Measurements from ENCODE around the gene ZSWIM5.

The ZSWIM5 gene

GRCh38 chr1:45010855-45011811, 195.3 kb downstream of the ZSWIM5 start, which contains the start of gene HECTD3:
HECTD3 (minus strand) TSS chr1:45011324; CDS start chr1:45011257, 67 bp downstream.
- in situ Hi-C loops (cut with MboI; ENCODE audit: low pct_unique_long_range_greater_than_20kb, low sequenced_read_pairs, unreplicated experiment), result loop anchor here (25.0 kb wide), 1 partner anchor 476 kb away; the partner anchor contains the start of gene TESK2
- peak; percentile 90 for DNase-seq (ENCODE audit: low spot score)
- no peak for TF ChIP-seq CTCF (IDR thresholded peaks at IDR 0.05; ENCODE audit: extremely low read depth, insufficient read depth, missing control alignments)

- TF ChIP-seq CTCF (IDR thresholded peaks at IDR 0.05; ENCODE audit: extremely low read depth, insufficient read depth, missing control alignments), result no peak
- in situ Hi-C loops (cut with MboI; ENCODE audit: low pct_unique_long_range_greater_than_20kb, low sequenced_read_pairs, unreplicated experiment), result loop anchor here (25.0 kb wide), 1 partner anchor 477 kb away; the partner anchor contains the start of gene TESK2
- no peak for DNase-seq (ENCODE audit: low spot score)
These were observed 196.2 kb downstream of the ZSWIM5 start for GRCh38 chr1:45009956-45010854.

- no peak for DNase-seq (ENCODE audit: low spot score)
- in situ Hi-C loops (cut with MboI; ENCODE audit: low pct_unique_long_range_greater_than_20kb, low sequenced_read_pairs, unreplicated experiment), result loop anchor here (25.0 kb wide), 1 partner anchor 478 kb away; the partner anchor contains the start of gene TESK2
- no peak for TF ChIP-seq CTCF (IDR thresholded peaks at IDR 0.05; ENCODE audit: extremely low read depth, insufficient read depth, missing control alignments)
These were observed 197.0 kb downstream of the ZSWIM5 start for GRCh38 chr1:45009296-45009865.

- no peak for DNase-seq (ENCODE audit: low spot score)
- in situ Hi-C loops (cut with MboI; ENCODE audit: low pct_unique_long_range_greater_than_20kb, low sequenced_read_pairs, unreplicated experiment), result loop anchor here (25.0 kb wide), 1 partner anchor 479 kb away; the partner anchor contains the start of gene TESK2
- no peak for TF ChIP-seq CTCF (IDR thresholded peaks at IDR 0.05; ENCODE audit: extremely low read depth, insufficient read depth, missing control alignments)
These were observed 197.9 kb downstream of the ZSWIM5 start for GRCh38 chr1:45008516-45008915.

- TF ChIP-seq CTCF (IDR thresholded peaks at IDR 0.05; ENCODE audit: extremely low read depth, insufficient read depth, missing control alignments), result no peak
- in situ Hi-C loops (cut with MboI; ENCODE audit: low pct_unique_long_range_greater_than_20kb, low sequenced_read_pairs, unreplicated experiment), result loop anchor here (25.0 kb wide), 1 partner anchor 479 kb away; the partner anchor contains the start of gene TESK2
- no peak for DNase-seq (ENCODE audit: low spot score)
These were observed 198.3 kb downstream of the ZSWIM5 start for GRCh38 chr1:45008076-45008475.
